GM18508 (cell line): ENCODE results near the gene FAAP100.
"Not testable (repeated sequence)": the region's sequence is repeated elsewhere in the genome, so short reads cannot be mapped to it uniquely, and the experiment has no call there.

Experiments
- ATAC-seq: cut with Tn5 transposase; IDR thresholded peaks from one replicate; pipeline ENCODE4 v1.9.1; 2021; ENCODE audit warnings: moderate number of reproducible peaks; ENCODE audit not compliant: insufficient read depth, unreplicated experiment

The FAAP100 gene

GRCh38 chr17:81552244-81553017, at the start of gene FAAP100:
FAAP100 (minus strand) TSS chr17:81552353; CDS start chr17:81552330, 23 bp downstream.
- ATAC-seq: no peak

GRCh38 chr17:81601525-81602120, 49.5 kb upstream of the FAAP100 start:
- ATAC-seq: no peak

GRCh38 chr17:81599719-81600486, 47.8 kb upstream of the FAAP100 start:
- no peak for ATAC-seq

- ATAC-seq: no peak
Measured at GRCh38 chr17:81593105-81593871, 41.1 kb upstream of the FAAP100 start.

DNA sequence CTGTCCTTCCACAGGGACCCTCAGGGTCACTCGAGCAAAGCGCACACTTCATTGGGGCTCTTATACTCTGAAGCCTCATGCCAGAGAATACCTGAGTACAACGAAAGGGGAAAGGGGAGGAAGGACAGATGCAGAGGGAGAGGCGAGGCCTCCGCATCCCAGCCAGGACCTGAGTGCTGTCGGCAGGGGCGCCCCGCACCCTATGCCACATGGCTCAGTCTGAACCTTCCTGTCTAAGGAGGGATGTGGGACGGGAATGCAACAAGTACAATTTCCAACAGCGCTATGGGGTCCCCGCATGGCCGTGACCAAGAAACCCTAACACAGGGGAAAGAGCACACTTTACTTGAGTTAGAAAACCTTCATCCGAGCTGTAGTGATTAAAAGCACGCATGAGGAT, 39.8 kb upstream of the FAAP100 start:
- ATAC-seq: no peak

- no peak for ATAC-seq
Measured at GRCh38 chr17:81590121-81590520, 38.0 kb upstream of the FAAP100 start.

DNA sequence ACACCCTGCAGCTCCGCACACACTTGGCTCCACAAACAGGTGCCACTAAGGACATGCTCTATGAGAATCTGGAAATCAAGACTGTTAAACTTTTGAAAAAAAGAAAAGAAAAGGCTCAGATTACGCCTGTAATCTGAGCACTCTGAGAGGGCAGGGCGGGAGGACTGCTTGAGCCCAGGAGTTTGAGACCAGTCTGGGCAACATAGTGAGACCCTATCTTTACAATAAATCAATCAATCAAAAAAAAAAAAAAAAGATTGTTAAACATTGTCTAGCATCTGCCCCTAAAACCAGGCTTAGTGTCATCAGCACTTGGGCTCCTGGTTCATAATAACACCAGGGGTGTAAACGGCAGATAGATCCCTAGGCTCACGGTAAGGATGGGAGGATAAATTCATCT, 37.5 kb upstream of the FAAP100 start:
- no peak for ATAC-seq

- ATAC-seq: no peak
Measured at GRCh38 chr17:81586096-81586495, 33.9 kb upstream of the FAAP100 start.

DNA sequence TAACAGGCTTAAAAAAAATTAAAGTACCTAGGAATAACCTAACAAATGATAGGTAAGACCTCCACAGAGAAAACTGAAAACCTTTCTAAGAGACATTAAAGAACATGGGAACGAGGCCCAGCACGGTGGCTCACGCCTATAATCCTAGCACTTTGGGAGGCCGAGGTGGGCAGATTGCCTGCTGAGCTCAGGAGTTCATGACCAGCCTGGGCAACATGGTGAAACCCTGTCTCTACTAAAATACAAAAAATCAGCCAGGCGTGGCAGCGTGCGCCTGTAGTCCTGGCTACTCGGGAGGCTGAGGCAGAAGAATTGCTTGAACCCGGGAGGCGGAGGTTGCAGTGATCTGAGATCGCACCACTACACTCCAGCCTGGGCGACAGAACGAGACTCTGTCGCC, 32.6 kb upstream of the FAAP100 start:
- ATAC-seq: not testable (repeated sequence)

DNA sequence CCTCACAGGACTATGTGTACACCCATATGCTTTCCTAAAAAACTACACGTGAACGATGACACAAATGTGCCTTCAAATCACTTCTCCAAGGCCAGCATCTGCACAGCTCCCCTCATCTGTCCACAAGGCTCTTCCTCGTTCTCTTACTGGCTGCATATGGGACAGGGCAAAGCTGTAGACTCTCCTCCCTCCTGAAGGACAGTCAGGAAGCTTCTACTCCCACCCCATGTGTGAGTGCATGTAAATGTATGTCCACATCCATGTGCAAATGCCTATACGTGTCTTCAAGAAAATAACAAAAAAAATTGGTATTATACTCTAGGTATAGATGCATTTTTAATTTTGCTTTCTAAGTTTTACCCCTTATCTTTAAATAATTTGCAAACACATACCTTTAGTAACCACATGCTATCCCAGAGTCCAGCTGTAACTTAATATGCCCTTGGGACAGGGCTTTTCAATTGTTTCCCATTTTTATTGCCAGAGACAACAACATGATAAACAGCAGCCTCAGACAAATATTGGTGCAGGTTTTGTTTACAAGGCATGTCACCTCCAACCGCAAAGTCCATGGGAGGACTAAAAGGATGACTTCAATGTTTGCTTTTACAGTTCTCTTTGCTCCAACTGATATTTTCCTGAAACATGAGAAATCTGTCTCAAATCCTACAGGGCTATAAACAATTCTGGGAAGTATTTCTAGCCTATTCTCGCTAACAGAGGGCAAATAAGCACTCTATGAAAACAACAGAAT, 31.6 kb upstream of the FAAP100 start:
- ATAC-seq: no peak

DNA sequence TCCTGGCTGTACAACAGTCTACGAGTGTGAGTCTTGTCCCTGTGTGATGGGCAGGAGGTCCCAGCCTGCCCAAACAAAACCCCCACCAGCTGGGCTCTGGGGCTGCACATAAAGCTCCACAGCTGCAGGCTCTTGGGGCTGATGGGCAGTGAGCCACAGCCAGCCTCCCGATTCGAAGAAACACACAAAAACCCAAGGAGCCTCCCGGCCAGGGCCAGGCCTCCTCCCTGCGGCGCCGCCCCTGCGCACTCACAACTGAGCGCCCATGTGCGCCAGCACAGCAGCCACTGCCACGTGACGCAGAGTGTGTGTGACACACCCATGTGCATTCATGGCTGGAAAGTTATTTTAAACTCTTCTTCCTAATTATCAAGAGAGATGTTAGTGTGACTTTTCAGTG, 30.6 kb upstream of the FAAP100 start:
- ATAC-seq: no peak

DNA sequence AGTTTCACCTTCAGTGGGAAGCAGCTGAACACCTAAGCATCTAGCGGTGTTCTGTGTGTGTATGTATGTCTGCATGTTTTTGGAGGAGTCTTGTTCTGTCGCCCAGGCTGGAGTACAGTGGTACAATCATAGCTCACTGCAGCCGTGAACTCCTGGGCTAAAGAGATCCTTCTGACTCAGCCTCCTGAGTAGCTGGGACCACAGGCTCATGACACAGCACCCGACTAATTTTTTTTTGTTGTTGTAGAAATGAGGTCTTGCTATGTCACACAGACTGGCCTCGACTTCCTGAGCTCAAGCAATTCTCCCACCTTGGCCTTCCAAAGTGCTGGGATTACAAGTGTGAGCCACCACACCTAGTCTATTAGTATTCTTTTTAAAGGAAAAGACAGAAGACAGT, 30.2 kb upstream of the FAAP100 start:
- ATAC-seq: no peak

GRCh38 chr17:81581758-81582157, 29.6 kb upstream of the FAAP100 start:
- no peak for ATAC-seq

DNA sequence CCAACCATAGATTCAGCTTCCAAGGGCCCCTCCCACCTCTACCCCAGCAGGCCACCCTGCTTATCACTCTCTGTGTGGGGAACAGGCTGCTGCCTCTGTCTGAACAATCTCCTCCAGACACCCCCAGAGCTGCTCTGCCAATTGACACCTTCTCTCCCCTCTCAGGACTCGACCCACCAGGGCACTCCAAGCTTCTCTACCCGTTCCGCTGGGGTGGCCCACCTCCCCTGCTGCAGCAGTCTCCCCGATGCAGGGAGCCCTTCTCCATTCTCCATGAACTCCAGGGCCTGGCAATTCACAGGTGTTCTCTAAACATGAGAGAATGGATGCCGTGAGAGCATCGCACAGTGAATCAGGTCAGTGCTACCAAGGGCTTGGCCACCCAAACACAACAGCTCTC, 28.3 kb upstream of the FAAP100 start:
- no peak for ATAC-seq

GRCh38 chr17:81579821-81580321, 27.7 kb upstream of the FAAP100 start:
- no peak for ATAC-seq

DNA sequence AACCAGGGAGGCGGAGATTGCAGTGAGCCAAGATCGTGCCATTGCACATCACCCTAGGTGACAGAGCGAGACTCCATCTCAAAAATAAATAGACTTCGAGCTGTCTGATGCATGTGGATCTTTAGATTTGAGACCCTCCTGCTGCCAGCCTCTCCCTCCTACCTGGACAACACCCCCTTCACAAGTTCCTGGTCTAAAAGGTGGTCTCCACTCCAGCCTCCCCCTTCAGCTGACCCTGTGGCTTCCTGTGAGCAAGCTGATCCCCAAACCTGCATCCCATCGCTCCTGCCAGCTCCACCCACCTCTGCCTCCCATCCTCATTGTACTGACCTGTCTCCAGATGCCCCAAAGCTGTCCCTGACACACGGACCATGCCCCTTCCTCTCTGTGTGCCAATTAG, 27.1 kb upstream of the FAAP100 start:
- no peak for ATAC-seq

DNA sequence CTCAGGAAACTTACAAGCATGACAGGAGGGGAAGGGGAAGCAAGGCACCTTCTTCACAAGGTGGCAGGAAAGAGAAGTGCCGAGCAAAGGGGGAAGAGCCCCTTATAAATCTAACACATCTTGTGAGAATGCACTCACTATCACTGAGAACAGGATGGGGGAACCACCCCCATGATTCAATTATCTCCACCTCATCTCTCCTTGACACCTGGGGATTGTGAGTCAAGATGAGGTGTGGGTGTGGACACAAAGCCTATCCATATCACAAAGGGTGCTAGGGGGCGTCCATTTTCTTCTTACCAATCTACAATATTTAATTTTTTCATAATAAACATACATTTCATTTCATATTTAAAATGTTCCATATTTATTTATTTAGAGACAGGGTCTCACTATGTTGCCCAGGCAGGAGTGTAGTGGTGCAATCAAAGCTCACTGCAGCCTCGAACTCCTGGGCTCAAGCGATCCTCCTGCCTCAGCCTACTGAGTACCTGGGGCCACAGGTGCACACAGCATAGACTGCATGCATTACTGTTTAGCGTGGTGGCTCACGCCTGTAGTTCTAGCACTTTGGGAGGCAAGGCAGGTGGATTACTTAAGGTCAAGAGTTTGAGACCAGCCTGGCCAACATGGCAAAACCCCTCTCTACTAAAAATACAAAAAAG, 26.5 kb upstream of the FAAP100 start:
- ATAC-seq: no peak

GRCh38 chr17:81578038-81578441, 25.9 kb upstream of the FAAP100 start:
- ATAC-seq: no peak
